ENCODE data around the gene PACC1.

- TF ChIP-seq CTCF (IDR thresholded peaks at IDR 0.05) (no peak), POLR2A (IDR thresholded peaks at IDR 0.05) (no peak)
Observed at GRCh38 chr1:212463565-212464285, 49.0 kb upstream of the PACC1 start.
